ENCODE data around the gene ENOPH1. TPM values are rescaled to one million over a fixed set of nuclear protein-coding genes. Genes with fewer than 3 reads are reported as not detected.
A peak's percentile ranks its signal among the peaks of the same experiment; 100 is the strongest.

ENOPH1 gene
- total RNA-seq, 2 donors from 2014 or later = 47.1 to 57.3 TPM

DNA sequence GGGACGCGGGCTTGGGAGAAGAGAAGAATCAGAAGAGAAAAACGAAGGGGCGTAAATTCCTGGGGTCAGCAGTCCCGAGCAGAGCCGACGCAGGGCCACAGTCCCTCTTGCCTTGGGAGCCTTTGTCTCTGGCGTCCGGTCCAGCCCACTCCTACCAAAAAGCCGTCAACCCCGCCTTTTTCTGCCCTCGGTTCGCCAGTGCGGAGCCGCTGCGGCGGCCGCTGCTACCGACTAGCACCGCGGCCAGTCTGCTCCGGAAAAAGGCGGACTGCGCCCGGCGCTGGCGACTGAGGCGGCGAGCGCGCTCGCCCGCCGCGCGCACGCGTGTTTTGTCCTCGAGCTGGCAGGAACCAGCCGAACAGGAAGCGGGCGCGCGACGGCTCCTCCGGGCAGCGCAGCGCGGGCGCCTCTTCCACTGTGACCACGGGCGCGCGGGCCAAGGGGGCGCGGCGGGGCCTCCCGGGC lies 630 bp upstream of the ENOPH1 start:
- H3K9me3 ChIP-seq (ENCODE audit: control insufficient read depth, low read length) = no peaks in the 10 kb centered on the region
- no peaks in the 10 kb centered on the region for H3K4me1 ChIP-seq (ENCODE audit: control insufficient read depth, insufficient read depth, low read length)
- H3K36me3 ChIP-seq (ENCODE audit: control insufficient read depth, insufficient read depth, low read length) = peaks cover 47% of the 10 kb centered on the region
- Mint-ChIP-seq H3K4me1 (peaks cover 40% of the 10 kb centered on the region), H3K4me3 (peak overlapping the region; percentile 100), H3K9me3 (no peaks in the 10 kb centered on the region), H3K36me3 (ENCODE audit: low read depth) (peaks cover 58% of the 10 kb centered on the region), H3K27ac (peak overlapping the region; percentile 100), H3K27me3 (ENCODE audit: insufficient read depth) (no peaks in the 10 kb centered on the region)
- peak overlapping the region; percentile 99 for H3K27ac ChIP-seq (ENCODE audit: low read depth, low read length)
- H3K9ac ChIP-seq (ENCODE audit: extremely low read depth, low read length, poor library complexity, severe bottlenecking) = peak overlapping the region; percentile 99
- peak overlapping the region; percentile 91 for H3K4me3 ChIP-seq (ENCODE audit: low read length)
- no peaks in the 10 kb centered on the region for H3K27me3 ChIP-seq (ENCODE audit: control insufficient read depth, insufficient read depth, low read length, poor library complexity, severe bottlenecking)
- DNase-seq = no peak
- WGBS, 2 experiments (ENCODE audit: insufficient coverage in 1 of 2, insufficient read length in 1 of 2) = 0% methylated on average over 11 to 58 of the region's 58 CpGs
- TF ChIP-seq, protein P1, sequence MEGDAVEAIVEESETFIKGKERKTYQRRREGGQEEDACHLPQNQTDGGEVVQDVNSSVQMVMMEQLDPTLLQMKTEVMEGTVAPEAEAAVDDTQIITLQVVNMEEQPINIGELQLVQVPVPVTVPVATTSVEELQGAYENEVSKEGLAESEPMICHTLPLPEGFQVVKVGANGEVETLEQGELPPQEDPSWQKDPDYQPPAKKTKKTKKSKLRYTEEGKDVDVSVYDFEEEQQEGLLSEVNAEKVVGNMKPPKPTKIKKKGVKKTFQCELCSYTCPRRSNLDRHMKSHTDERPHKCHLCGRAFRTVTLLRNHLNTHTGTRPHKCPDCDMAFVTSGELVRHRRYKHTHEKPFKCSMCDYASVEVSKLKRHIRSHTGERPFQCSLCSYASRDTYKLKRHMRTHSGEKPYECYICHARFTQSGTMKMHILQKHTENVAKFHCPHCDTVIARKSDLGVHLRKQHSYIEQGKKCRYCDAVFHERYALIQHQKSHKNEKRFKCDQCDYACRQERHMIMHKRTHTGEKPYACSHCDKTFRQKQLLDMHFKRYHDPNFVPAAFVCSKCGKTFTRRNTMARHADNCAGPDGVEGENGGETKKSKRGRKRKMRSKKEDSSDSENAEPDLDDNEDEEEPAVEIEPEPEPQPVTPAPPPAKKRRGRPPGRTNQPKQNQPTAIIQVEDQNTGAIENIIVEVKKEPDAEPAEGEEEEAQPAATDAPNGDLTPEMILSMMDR (conservative IDR thresholded peaks at IDR 0.05) = no peak

GRCh38 chr4:82430964-82431745 lies 765 bp downstream of the ENOPH1 start:
- peaks cover 40% of the 10 kb centered on the region for H3K4me1 Mint-ChIP-seq
- peak overlapping the region; percentile 100 for H3K4me3 Mint-ChIP-seq
- Histone ChIP-seq H3K9ac (ENCODE audit: extremely low read depth, low read length, poor library complexity, severe bottlenecking) (peak overlapping the region; percentile 81), H3K27me3 (ENCODE audit: control insufficient read depth, insufficient read depth, low read length, poor library complexity, severe bottlenecking) (no peaks in the 10 kb centered on the region), H3K4me1 (ENCODE audit: control insufficient read depth, insufficient read depth, low read length) (no peaks in the 10 kb centered on the region), H3K9me3 (ENCODE audit: control insufficient read depth, low read length) (no peaks in the 10 kb centered on the region), H3K27ac (ENCODE audit: low read depth, low read length) (no peak overlapping the region), H3K36me3 (ENCODE audit: control insufficient read depth, insufficient read depth, low read length) (peaks cover 39% of the 10 kb centered on the region), H3K4me3 (ENCODE audit: low read length) (peak overlapping the region; percentile 91)
- H3K9me3 Mint-ChIP-seq = no peaks in the 10 kb centered on the region
- 2 to 3% methylated on average over 24 to 33 of the region's 33 CpGs for WGBS, 2 experiments (ENCODE audit: insufficient coverage in 1 of 2, insufficient read length in 1 of 2)
- TF ChIP-seq, protein P1 (conservative IDR thresholded peaks at IDR 0.05) = no peak
- H3K27ac Mint-ChIP-seq = peak overlapping the region; percentile 95
- peak; percentile 75 for DNase-seq
- peaks cover 54% of the 10 kb centered on the region for H3K36me3 Mint-ChIP-seq (ENCODE audit: low read depth)
- no peaks in the 10 kb centered on the region for H3K27me3 Mint-ChIP-seq (ENCODE audit: insufficient read depth)

- Histone ChIP-seq H3K9me3 (ENCODE audit: control insufficient read depth, low read length) (no peaks in the 10 kb centered on the region), H3K4me3 (ENCODE audit: low read length) (peak overlapping the region; percentile 91), H3K4me1 (ENCODE audit: control insufficient read depth, insufficient read depth, low read length) (no peaks in the 10 kb centered on the region), H3K9ac (ENCODE audit: extremely low read depth, low read length, poor library complexity, severe bottlenecking) (peak overlapping the region; percentile 81), H3K27ac (ENCODE audit: low read depth, low read length) (no peak overlapping the region), H3K36me3 (ENCODE audit: control insufficient read depth, insufficient read depth, low read length) (peaks cover 32% of the 10 kb centered on the region), H3K27me3 (ENCODE audit: control insufficient read depth, insufficient read depth, low read length, poor library complexity, severe bottlenecking) (no peaks in the 10 kb centered on the region)
- Mint-ChIP-seq H3K4me1 (peaks cover 36% of the 10 kb centered on the region), H3K9me3 (no peaks in the 10 kb centered on the region), H3K4me3 (peak overlapping the region; percentile 100), H3K27me3 (ENCODE audit: insufficient read depth) (no peaks in the 10 kb centered on the region), H3K27ac (no peak overlapping the region), H3K36me3 (ENCODE audit: low read depth) (peaks cover 53% of the 10 kb centered on the region)
- WGBS, 2 experiments (ENCODE audit: insufficient coverage in 1 of 2, insufficient read length in 1 of 2) = 82 to 88% methylated on average over 3 of the region's 4 CpGs
- TF ChIP-seq, protein P1 (conservative IDR thresholded peaks at IDR 0.05) = no peak
- DNase-seq = no peak
These were observed 1.4 kb downstream of the ENOPH1 start for GRCh38 chr4:82431831-82432230.

Measured in endodermal cell (in vitro differentiated cells).